GM12874 (cell line): ENCODE measurements around the gene WDR33.

ENCODE experiments used
- CTCF ChIP-seq: IDR thresholded peaks from 2 replicates; pipeline ENCODE4 v1.5.1; 2011; ENCODE audit warnings: low read depth, mild to moderate bottlenecking, control low read depth, low read length, moderate library complexity; ENCODE audit not compliant: insufficient read depth

Gene WDR33

DNA sequence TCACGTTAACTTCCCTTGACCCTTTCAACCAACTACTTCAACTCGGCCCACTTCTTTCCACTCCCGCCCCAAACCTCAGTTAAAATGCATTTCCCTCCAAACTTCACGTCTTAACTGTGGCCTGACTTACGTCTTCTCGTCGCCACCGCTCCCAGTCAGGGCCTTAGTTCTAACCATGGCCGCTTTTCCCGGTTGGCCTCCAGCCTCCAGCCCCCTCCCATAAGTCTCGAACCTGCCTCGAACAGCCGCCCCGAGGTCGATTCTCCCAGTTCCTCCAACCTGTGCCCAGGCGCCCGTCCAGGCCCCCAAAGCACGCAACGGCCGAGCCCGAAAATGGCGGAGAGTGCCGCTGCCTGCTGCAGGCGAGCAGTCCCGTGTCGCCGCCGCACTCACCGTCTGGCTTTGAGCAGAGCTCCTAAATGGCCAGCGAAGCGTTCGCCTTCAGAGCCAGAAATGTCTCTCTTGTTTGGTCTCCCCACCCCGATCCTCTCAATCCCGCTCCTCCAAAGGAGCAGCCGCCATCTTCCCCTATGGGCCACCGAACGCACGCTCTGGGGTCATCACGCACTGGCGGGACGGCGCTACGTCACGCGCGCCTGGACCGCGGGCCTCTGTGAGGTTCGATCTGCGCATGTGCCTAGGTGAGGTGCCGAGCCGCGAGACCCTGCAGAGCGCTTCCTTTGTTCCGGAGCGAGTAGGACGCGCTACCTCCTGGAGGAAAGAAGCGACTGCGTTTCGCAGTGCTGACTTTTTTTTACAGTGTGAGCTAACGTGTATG is at the start of gene WDR33:
WDR33 (minus strand) TSS at position 553 of the 778 bp plus-strand sequence. CDS start 40,190 bp downstream, outside the sequence.
- peak; percentile 31; the same call in 1 of the 2 replicates for TF ChIP-seq CTCF

GRCh38 chr2:127860130-127860529 is 49.2 kb upstream of the WDR33 start:
- no peak for TF ChIP-seq CTCF

- no peak for TF ChIP-seq CTCF
Observed at GRCh38 chr2:127859712-127860085, 48.7 kb upstream of the WDR33 start.

DNA sequence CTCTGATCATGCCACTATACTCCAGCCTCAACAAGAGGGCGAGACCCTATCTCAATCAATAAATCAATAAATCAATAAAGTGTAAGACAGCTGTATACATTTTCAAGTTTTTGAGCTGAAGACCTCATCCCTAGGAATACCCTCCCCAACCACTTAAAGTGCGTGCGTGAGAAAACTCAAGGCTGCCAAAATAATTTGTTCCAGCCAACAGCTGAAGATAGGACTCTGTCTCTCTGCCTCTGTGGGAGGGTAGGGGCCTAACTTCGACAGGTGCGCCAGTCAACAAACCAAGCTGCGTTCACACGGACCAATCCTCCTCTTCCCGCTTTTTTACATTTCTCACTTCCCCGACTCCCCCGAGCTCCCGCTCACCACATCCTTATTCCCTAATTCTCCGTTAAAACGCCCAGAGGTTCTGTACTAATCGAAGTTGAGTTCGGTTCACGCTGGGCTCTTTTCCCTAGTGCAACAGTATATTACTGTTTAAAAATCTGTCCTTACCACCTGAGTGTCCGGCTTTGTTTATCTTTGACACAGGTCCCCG is 46.4 kb upstream of the WDR33 start:
- no peak for TF ChIP-seq CTCF

DNA sequence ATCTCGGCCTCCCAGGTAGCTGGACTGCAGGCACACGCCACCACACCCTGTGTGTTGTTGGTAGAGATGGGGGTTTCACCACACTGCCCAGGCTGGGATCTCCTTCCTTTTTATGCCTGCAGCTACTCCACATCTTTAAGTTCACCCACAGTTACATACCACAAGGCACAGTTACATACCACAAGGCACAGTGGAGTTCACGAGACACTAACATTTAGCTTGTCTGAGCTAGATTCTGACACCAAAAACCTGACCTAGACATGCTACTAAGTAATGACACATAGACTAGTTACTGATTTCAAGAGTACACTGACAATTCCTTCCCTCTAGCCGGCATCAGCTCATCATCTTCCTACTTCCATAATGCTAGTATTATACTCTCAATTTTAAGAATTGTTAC is 42.7 kb upstream of the WDR33 start:
- TF ChIP-seq CTCF: no peak

GRCh38 chr2:127852388-127852787 is 41.4 kb upstream of the WDR33 start:
- no peak for TF ChIP-seq CTCF

- no peak for TF ChIP-seq CTCF
Observed at GRCh38 chr2:127847931-127848330, 37.0 kb upstream of the WDR33 start.
